Measurements from ENCODE around the gene ULK4.
A peak's percentile ranks its signal among the peaks of the same experiment; 100 is the strongest.
"Not testable (repeated sequence)": the region's sequence is repeated elsewhere in the genome, so short reads cannot be mapped to it uniquely, and the experiment has no call there.

The ULK4 gene

DNA sequence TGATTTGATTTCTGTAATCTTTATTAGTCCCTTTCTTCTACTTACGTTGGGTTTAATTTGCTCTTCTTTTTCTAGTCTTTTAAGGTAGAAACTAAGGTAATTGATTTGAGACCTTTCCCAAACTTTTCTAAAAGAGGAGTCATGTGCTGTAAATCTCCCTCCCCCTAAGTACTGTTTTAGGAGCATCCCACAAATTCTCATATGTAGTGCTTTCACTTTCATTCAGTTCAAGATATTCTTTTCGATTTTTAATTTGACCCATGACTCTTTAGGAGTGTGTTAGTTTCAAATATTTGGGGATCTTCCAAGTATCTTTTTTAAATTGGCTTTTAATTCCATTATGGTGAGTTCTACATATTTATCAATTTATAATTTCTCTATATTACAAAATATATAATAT, 520.8 kb downstream of the ULK4 start:
- DNase-seq (ENCODE audit: low spot score) = no peak

DNA sequence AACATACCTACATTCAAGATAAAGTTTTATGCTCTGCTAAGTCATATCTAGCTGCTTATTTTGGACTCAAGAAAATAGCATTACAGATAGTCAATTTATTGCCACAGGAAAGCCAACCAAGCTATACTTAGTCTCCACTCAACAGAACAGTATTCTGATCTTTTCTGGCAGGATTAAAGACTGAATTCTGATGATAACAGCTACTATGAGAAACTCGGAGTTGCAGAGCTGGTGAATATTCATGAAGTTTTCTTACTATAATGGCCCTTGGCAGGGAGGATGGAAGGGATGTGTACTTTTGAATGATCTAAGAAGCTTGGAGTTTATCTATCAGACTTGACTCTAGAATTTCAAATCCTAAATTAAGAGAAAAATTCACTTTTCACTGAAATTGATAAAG, 524.9 kb downstream of the ULK4 start:
- no peak for DNase-seq (ENCODE audit: low spot score)

DNA sequence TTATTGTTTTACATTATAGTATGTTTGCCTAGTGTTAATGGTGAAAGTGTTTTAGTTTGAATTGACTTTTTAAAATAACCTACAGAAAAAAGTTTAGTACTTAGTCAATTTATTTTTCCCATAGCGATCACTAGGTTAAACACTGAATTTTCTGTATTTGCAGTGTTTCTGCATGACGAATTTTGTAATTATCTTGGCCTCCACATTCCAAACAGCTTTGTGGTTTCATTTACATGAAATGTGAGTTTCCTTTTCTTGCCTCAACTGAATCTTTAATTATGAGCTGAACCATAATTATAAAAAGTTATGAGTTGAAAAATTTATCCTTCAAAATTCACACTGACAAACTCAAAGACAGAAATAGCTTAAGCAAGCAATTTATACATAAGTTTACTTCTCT, 527.1 kb downstream of the ULK4 start:
- no peak for DNase-seq (ENCODE audit: low spot score)

DNA sequence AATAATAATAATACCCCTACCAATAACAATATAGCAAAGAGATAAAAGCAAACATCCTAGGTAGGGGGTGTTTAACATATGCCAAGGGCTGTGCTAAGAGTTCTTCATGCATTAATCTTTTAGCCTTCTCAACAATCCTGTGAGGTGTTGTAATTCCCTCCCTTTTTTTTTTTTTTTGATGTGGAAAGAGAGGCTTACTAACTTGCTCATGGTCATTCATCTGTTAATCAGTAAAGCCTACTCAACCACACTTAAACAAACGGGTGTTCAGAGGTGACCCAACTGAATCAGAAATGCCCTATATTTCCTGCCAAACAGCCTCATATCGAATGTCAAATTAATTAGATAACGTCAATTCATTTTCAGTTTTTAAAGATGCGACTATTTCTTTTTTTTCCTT, 530.5 kb downstream of the ULK4 start:
- DNase-seq (ENCODE audit: low spot score) = no peak

DNA sequence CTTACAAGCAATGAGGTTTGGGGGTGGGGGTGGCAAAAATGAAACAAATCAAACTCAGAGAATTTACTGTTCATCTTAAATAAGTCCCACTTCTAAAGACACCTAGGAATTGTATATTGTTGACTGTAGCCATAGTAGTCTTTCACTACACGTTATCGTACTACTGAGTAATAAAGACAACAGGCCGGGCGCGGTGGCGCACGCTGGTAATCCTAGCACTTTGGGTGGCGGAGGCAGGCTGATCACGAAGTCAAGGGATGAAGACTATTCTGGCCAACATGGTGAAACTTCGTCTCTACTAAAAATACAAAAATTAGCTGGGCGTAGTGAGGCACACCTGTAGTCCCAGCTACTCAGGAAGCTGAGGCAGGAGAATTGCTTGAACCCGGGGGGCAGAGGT, 531.0 kb downstream of the ULK4 start:
- DNase-seq (ENCODE audit: low spot score) = no peak

DNA sequence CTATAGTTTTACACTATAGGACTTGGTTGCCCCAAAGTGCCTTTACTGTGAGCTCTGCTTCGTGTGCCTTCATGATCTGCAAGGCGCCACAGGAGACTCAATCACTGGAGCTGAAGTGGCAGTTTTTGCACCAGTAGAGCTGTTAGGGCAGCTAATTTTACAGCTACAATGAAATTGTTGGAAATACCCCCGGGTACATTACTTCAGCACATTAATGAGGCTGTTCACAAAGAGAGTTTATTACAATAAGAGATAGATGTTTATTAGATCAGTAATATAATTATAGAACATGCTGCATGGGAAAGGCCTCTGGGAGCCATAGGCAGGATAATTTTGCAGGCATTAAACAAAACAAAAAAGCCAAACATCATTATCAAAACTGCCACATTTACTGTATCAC, 531.5 kb downstream of the ULK4 start:
- DNase-seq (ENCODE audit: low spot score) = no peak

DNA sequence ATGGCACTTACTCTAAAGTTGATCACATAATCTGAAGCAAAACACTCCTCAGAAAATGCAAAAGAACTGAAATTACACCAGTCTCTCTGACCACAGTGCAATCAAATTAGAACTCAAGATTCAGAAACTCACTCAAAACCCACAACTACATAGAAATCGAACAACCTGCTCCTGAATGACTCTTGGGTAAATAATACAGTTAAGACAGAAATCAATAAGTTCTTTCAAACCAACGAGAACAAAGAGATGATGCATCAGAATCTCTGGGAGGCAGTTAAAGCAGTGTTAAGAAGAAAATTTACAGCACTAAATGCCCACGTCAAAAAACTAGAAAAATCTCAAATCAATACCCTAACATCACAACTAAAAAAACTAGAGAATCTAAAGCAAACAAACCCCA, 535.4 kb downstream of the ULK4 start:
- DNase-seq (ENCODE audit: low spot score) = no peak

DNA sequence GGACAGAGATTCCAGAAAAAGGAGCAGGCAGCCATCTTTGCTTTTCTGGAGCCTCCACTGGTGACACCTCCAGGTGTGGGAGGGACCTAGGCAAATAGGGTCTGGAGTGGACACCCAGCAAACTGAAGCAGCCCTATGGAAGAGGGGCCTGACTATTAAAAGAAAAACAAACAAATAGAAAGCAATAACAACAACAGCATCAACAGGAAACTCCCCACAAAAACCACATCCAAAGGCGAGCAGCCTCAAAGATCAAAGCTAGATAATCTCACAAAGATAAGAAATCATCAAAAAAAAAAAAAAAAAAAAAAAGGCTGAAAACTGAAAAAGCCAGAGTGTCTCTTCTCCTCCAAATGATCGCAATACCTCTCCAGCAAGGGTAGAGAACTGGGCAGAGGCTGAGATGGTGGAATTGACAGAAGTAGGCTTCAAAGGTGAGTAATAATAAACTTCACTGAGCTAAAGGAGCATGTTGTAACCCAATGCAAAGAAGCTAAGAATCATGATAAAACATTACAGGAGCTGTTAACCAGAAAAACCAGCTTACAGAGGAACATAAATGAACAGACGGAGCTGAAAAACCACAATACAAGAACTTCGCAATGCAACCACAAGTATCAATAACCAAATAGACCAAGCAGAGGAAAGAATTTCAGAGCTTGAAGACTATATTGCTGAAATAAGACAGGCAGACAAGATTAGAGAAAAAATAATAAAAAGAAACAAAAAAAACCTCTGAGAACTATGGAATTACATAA, 537.2 kb downstream of the ULK4 start:
- DNase-seq (ENCODE audit: low spot score) = no peak

DNA sequence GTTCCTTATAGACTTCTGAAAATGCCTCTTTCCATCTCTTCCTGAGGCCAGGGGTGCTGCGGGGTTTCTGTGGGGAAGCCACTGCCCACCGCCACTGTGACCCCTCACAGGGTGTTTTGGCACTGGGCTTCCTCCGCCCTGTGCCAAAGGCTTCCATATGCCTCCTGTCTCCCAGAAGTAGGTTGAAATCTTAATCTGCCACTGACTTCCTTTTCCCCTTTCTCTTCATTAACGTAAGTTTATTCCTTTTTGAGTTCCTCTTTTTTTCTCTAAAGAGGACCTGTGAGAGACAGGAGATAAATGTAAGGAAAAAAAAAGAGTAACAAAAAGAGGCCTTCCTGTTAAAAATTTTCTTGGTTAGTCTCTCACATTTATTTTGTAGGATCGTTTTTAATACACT, 542.1 kb downstream of the ULK4 start:
- DNase-seq (ENCODE audit: low spot score) = no peak

DNA sequence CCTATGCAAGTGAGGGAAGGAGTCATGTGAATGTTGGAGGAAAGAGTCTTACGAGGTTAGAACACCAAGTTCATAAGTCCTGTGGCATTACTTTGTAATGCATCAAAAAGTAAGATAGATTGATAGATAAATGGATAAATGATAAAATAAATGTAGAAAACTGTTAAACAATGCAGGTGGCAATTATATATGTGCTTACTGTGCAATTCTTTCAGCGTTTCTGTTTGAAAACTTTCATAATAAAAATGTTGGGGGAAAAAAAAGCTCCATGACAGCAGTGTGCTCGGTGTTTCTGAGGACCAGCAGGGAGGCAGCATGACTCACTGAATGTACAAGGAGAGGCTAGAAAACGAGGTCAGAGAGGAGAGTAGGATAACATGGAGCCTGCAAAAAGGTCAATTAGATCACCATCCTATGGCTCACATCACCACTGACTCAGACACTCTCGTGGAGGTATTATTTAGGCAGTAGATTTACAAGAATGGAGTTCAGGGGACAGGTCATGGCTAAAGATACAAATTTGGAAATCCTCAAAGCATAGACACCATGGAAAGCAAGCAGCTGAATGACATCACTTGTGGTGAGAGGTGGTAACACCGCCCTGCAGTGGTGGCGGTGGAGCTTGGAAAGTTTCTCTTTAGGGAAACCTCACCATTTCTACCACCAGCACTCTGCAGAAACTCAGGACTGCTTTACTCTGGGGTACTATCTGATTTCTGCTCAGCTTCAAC, 542.8 kb downstream of the ULK4 start:
- peak; percentile 20 for DNase-seq (ENCODE audit: low spot score)

DNA sequence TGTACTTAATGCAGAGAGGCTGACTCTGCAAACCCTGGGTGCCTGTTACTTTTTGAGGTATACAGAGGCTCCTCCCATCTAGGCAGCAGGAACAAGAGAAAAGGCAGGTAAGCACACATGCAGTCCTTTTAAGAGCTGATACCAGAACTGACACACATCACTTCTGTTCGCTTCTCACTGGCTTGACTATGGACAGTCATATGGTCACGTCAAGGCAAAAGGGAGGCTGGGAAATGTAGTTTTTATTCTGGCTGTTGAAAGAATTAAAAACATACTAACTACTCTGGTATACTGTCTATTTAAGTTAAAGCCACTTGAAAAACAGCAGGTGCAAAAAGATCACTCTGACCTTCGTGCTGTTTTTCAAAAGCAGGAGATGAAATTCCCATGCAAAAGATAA, 544.3 kb downstream of the ULK4 start:
- no peak for DNase-seq (ENCODE audit: low spot score)

DNA sequence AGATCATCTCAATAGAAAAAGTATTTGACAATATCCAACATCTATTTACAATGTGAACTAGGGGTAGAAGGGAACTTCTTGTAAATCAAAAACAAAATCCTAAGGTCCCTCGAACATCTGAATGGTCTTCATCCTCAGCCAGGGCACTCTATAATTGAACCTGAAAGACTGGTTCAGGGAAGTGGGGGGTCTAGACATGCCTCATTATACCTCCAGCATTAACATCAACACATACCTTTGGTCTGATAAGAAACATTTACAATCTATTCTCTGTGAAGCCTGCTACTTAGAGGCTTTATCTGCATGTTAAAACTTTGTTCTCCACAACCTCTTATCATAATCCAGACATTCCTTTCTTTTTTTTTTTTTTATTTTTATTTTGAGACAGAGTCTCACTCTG, 550.8 kb downstream of the ULK4 start:
- no peak for DNase-seq (ENCODE audit: low spot score)

DNA sequence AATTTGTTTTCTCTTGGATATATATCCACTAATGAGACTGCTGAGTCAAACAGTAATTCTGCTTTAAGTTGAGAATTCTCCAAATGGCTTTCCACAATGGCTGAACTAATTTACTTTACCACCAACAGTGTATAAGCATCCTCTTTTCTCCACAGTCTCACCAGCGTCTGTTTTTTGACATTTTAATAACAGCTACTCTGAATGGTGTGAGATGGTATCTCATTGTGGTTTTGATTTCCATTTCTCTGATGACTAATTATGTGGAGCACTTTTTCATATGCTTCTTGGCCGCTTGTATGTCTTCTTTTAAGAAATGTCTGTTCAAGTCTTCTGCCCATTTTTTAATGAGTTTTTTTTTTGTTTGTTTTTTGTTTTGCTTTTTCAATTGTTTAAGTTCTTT, 556.4 kb downstream of the ULK4 start:
- peak; percentile 6 for DNase-seq (ENCODE audit: low spot score)

DNA sequence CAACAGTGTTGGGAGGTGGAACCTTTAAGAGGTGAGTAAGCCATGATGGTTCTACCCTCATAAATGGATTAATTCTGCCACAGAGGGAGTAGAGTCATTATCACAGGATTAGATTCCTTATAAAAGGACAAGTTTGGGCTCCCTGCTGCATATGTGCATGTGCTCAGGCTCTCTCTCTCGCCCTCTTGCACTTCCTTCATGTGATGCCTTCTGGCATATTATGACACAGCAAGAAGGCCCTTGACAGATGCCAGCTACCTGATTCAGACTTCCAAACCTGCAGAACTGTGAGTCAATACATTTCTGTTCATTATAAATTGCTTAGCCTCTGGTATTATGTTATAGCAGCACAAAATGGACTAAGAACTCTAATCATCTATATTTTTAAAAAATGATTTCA, 557.3 kb downstream of the ULK4 start:
- no peak for DNase-seq (ENCODE audit: low spot score)

DNA sequence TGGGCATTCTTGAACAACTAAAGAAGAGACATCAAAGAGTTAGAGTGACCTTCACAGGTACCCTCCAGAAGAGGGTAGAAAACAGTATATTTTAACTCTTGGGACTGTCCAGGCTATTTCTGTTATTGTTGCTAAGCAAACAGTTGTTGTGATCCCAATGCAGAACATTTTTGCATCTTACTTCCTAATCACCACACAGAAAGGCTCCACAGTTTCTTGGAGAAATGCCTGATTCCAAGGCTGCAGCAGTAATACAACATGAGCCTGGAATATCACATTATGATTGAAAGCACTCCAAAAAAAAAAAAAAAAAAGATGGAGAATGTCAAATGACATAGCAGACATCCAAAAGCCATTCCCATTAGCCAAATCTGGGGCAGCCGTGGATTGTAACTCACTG, 567.0 kb downstream of the ULK4 start:
- DNase-seq (ENCODE audit: low spot score) = no peak

DNA sequence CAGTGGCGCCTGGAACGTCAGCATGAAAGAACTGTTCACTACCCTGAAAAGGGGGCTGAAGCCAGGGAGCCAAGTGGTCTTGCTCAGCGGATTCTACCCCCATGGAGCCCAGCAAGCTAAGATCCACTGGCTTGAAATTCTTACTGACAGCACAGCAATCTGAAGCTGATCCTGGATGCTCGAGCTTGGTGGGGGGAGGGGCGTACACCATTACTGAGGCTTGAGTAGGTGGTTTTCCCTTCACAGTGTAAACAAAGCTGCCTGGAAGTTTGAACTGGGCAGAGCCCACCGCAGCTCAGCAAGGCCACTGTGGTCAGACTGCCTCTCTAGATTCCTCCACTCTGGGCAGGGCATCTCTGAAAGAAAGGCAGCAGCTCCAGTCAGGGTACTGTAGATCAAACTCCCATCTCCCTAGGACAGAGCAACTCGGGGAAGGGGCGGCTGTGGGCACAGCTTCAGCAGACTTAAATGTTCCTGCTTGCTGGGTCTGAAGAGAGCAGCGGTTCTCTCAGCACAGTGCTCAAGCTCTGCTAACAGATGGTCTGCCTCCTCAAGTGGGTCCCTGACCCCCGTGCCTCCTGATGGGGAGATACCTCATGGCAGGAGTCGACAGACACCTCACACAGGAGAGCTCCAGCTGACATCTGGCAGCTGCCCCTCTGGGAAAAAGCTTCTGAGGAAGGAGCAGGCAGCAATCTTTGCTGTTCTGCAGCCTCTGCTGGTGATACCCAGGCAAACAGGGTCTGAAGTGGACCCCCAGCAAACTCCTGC, 591.0 kb downstream of the ULK4 start:
- DNase-seq (ENCODE audit: low spot score) = not testable (repeated sequence)

DNA sequence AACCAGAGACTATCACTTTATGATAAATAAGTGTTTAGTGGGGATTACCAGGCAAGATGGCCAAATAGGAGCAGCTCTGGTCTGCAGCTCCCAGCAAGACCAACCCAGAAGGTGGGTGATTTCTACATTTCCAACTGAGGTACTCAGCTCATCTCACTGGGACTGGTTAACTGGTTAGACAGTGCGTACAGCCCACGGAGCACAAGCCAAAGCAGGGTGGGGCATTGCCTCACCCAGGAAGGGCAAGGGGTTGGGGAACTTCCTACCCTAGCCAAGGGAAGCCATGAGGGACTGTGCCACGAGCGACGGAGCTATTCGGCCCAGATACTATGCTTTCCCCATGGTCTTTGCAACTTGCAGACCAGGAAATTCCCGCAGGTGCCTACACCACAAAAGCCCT, 591.6 kb downstream of the ULK4 start:
- no peak for DNase-seq (ENCODE audit: low spot score)

DNA sequence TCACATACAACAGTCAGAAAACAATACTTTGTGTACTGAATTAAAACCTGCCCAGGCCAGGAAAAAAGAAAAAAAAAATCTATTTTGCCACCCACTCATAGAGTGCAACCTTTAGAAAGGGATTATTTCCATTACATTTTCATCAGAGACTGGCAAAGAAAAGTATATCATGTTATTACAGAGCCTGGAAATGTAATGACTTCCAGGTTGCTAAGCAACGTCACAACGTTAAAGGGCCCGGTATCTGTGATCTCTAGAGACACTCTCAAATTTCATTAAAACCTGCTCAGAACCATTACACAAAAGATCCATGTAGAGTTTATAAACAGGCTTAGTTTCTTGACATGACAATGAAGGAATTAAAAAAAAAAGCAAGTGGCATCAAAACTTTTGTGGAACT, 592.1 kb downstream of the ULK4 start:
- DNase-seq (ENCODE audit: low spot score) = no peak

DNA sequence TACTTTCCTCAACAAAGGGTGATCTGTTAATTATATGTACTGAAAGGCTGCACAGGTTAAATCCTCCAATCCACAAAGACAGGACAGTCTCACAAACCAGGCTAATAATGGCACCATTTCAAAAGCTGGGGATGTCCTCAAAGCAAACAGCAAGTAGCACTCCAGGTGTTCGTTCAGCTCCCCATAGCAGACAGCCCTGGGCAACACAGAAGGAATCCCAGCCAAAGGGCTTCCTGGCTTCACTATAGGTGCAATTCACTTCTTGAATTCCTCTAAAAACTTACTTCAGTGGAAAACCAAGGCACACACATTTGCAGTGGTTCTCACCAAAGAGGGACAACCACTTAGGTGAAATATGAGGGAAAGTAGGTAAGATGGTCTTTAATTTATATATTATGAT, 595.9 kb downstream of the ULK4 start:
- no peak for DNase-seq (ENCODE audit: low spot score)

DNA sequence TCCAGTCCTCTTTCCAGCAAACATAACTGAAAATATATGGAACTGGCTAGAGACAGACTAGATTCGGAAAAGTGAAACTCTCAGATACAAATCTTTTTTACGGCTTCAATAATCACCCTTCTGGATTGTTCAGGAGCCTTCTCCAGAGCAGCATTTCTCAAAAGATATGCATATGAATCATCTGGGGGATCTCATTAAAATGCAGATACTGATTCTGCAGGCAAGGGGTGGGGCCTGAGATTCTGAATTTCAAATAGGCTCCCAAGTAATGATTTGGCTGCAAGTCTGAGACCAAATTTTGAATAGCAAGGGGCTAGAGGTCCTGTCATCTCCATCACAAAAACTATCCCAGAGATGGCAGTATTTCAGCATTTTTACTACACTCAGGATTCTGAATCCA, 597.2 kb downstream of the ULK4 start:
- no peak for DNase-seq (ENCODE audit: low spot score)

DNA sequence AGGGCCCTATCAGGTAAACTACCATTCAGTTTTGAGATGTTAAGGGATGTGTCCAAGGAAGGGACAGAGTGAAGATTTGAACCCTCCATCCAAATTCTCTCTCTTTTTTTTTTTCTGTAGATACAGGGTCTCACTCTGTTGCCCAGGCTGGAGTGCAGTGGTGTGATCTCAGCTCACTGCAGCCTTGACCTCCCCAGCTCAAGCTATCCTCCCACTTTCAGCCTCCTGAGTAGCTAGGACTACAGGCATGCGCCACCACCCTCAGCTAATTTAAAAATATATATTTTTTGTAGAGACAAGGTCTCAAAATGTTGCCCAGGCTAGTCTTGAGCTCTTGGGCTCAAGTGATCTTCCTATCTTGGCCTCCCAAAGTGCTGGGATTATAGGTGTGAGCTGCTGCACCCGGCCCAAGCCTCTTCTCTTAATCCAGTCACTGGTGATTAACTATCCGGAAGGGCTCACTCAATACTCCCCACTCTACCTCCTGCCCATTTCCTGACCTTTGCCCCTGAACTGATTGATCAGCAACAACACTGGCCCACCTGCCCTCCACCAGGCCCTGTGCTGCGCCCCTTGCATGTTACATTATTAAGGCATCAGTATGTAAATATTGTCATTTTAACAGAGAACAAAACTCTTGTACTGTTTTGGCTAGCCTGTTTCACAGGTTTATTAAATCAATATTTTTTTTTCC, 597.9 kb downstream of the ULK4 start:
- DNase-seq (ENCODE audit: low spot score) = no peak
